H7 (cell line): ENCODE data around the gene LAMC1. TPM values are rescaled to one million over a fixed set of nuclear protein-coding genes. Genes with fewer than 3 reads are reported as not detected.
"Not testable (repeated sequence)": the region's sequence is repeated elsewhere in the genome, so short reads cannot be mapped to it uniquely, and the experiment has no call there.

ENCODE experiments used
- DNase-seq: peaks from one replicate; pipeline ENCODE4 v3.0.0; 2012
- H3K27me3 ChIP-seq: 2 replicates; pipeline ENCODE4 v1.6.0; 2011; ENCODE audit warnings: mild to moderate bottlenecking, low read length; ENCODE audit not compliant: control insufficient read depth, insufficient read depth
- H3K36me3 ChIP-seq: replicated peaks from 2 replicates; pipeline ENCODE4 v1.5.1; 2011; ENCODE audit warnings: low read length; ENCODE audit not compliant: control insufficient read depth, insufficient read depth
- H3K4me3 ChIP-seq: 2 replicates; pipeline ENCODE4 v1.5.1; 2011; ENCODE audit warnings: low read depth, mild to moderate bottlenecking, control low read depth, low read length, moderate library complexity; ENCODE audit not compliant: insufficient read depth
- total RNA-seq: library from RNA; depleted of rRNA; stranded (reverse); fragments of >200 nt; shearing (Covaris generic); gene quantifications from 2 replicates; pipeline ENCODE4 v1.2.3, GENCODE V29; 2014

LAMC1 gene
- total RNA-seq, 1 experiment from 2014 or later: 116 TPM

- Histone ChIP-seq H3K36me3 (no peaks in the 10 kb centered on the region), H3K27me3 (no peaks in the 10 kb centered on the region), H3K4me3 (no peak overlapping the region)
- DNase-seq: peak; percentile 11
Measured at GRCh38 chr1:183070923-183071618, 47.9 kb downstream of the LAMC1 start.

GRCh38 chr1:183072595-183072994 lies 49.4 kb downstream of the LAMC1 start:
- not testable (repeated sequence) for DNase-seq, H3K4me3 ChIP-seq, H3K27me3 ChIP-seq, H3K36me3 ChIP-seq

GRCh38 chr1:183073320-183073719 lies 50.1 kb downstream of the LAMC1 start:
- H3K36me3 ChIP-seq: no peaks in the 10 kb centered on the region
- no peak overlapping the region for H3K4me3 ChIP-seq
- H3K27me3 ChIP-seq: no peaks in the 10 kb centered on the region
- DNase-seq: no peak

- no peak overlapping the region for H3K4me3 ChIP-seq
- H3K27me3 ChIP-seq: no peaks in the 10 kb centered on the region
- DNase-seq: no peak
- H3K36me3 ChIP-seq: no peaks in the 10 kb centered on the region
Measured at GRCh38 chr1:183074215-183074614, 51.0 kb downstream of the LAMC1 start.

GRCh38 chr1:183075861-183076260 lies 52.6 kb downstream of the LAMC1 start:
- no peaks in the 10 kb centered on the region for H3K27me3 ChIP-seq
- DNase-seq: no peak
- H3K4me3 ChIP-seq: no peak overlapping the region
- no peaks in the 10 kb centered on the region for H3K36me3 ChIP-seq

GRCh38 chr1:183077097-183077496 lies 53.9 kb downstream of the LAMC1 start:
- Histone ChIP-seq H3K27me3 (no peaks in the 10 kb centered on the region), H3K36me3 (no peaks in the 10 kb centered on the region), H3K4me3 (no peak overlapping the region)
- no peak for DNase-seq

- DNase-seq: no peak
- no peaks in the 10 kb centered on the region for H3K36me3 ChIP-seq
Measured at GRCh38 chr1:183079712-183080388, 56.6 kb downstream of the LAMC1 start.

GRCh38 chr1:183080406-183080805 lies 57.2 kb downstream of the LAMC1 start:
- no peak for DNase-seq
- Histone ChIP-seq H3K4me3 (no peak overlapping the region), H3K27me3 (no peaks in the 10 kb centered on the region), H3K36me3 (no peaks in the 10 kb centered on the region)

More at GRCh38 chr1:183079712-183080388, 56.6 kb downstream of the LAMC1 start:
- Histone ChIP-seq H3K27me3 (no peaks in the 10 kb centered on the region), H3K4me3 (no peak overlapping the region)

GRCh38 chr1:183081402-183082120 lies 58.3 kb downstream of the LAMC1 start:
- H3K36me3 ChIP-seq: no peaks in the 10 kb centered on the region
- no peak for DNase-seq
- H3K4me3 ChIP-seq: no peak overlapping the region
- no peaks in the 10 kb centered on the region for H3K27me3 ChIP-seq

GRCh38 chr1:183082650-183083049 lies 59.4 kb downstream of the LAMC1 start:
- Histone ChIP-seq H3K27me3 (no peaks in the 10 kb centered on the region), H3K4me3 (no peak overlapping the region), H3K36me3 (no peaks in the 10 kb centered on the region)
- no peak for DNase-seq

GRCh38 chr1:183087001-183087400 lies 63.8 kb downstream of the LAMC1 start:
- Histone ChIP-seq H3K27me3 (no peaks in the 10 kb centered on the region), H3K36me3 (no peaks in the 10 kb centered on the region), H3K4me3 (no peak overlapping the region)
- DNase-seq: no peak

- DNase-seq: no peak
- H3K27me3 ChIP-seq: no peaks in the 10 kb centered on the region
- H3K4me3 ChIP-seq: no peak overlapping the region
- no peaks in the 10 kb centered on the region for H3K36me3 ChIP-seq
Measured at GRCh38 chr1:183089025-183089639, 65.9 kb downstream of the LAMC1 start.

GRCh38 chr1:183090391-183091006 lies 67.3 kb downstream of the LAMC1 start:
- no peak overlapping the region for H3K4me3 ChIP-seq
- DNase-seq: no peak
- no peaks in the 10 kb centered on the region for H3K27me3 ChIP-seq
- H3K36me3 ChIP-seq: no peaks in the 10 kb centered on the region

GRCh38 chr1:183091181-183091580 lies 68.0 kb downstream of the LAMC1 start:
- no peaks in the 10 kb centered on the region for H3K36me3 ChIP-seq
- no peak for DNase-seq
- no peak overlapping the region for H3K4me3 ChIP-seq

More at GRCh38 chr1:183091181-183091580, 68.0 kb downstream of the LAMC1 start:
- H3K27me3 ChIP-seq: no peaks in the 10 kb centered on the region
